Astrocyte of the spinal cord (primary cell): ENCODE measurements around the gene RPL4.
A peak's percentile ranks its signal among the peaks of the same experiment; 100 is the strongest.
"Not testable (repeated sequence)": the region's sequence is repeated elsewhere in the genome, so short reads cannot be mapped to it uniquely, and the experiment has no call there.

Experiments used
- DNase-seq: peaks from one replicate; pipeline ENCODE4 v3.0.0; 2011; ENCODE audit warnings: low read depth, low spot score
- H3K4me3 ChIP-seq: 2 replicates; pipeline ENCODE4 v1.5.1; 2011; ENCODE audit warnings: low read depth, mild to moderate bottlenecking, low read length, moderate library complexity
- in situ Hi-C: cut with HindIII; loops from 2 replicates; pipeline ENCODE4 v1.10.0; 2017; ENCODE audit warnings: low sequenced_read_pairs
- TF ChIP-seq, protein P1 (sequence below): IDR thresholded peaks from 2 replicates; pipeline ENCODE4 v1.5.1; 2012; ENCODE audit warnings: low read depth, mild to moderate bottlenecking, low read length, inconsistent platforms

RPL4 gene

GRCh38 chr15:66515901-66516322, 11.3 kb upstream of the RPL4 start:
- DNase-seq: no peak
- TF ChIP-seq, protein P1, sequence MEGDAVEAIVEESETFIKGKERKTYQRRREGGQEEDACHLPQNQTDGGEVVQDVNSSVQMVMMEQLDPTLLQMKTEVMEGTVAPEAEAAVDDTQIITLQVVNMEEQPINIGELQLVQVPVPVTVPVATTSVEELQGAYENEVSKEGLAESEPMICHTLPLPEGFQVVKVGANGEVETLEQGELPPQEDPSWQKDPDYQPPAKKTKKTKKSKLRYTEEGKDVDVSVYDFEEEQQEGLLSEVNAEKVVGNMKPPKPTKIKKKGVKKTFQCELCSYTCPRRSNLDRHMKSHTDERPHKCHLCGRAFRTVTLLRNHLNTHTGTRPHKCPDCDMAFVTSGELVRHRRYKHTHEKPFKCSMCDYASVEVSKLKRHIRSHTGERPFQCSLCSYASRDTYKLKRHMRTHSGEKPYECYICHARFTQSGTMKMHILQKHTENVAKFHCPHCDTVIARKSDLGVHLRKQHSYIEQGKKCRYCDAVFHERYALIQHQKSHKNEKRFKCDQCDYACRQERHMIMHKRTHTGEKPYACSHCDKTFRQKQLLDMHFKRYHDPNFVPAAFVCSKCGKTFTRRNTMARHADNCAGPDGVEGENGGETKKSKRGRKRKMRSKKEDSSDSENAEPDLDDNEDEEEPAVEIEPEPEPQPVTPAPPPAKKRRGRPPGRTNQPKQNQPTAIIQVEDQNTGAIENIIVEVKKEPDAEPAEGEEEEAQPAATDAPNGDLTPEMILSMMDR: no peak
- in situ Hi-C loops: no loop called here
- no peak overlapping the region for H3K4me3 ChIP-seq

DNA sequence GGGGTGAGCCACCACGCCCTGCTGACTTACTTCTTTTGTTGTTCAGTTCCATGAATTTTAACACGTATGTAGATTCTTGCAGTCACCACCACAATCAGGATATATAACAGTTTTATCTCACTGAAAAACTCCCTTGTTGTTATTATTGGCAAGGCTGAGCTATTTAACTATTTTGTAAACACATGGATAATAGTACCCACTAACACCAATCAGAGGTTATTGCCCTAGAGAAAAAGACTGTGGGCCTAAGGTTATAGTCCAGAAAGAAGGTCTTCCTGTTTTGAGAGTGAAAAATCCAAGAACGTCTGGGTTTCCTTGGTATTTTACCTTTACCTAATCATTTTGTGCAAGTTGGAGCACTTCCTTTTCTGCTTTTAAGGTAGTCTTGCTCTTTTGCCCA, 9.9 kb upstream of the RPL4 start:
- TF ChIP-seq, protein P1: no peak
- in situ Hi-C loops: no loop called here

GRCh38 chr15:66508293-66508883, 3.7 kb upstream of the RPL4 start:
- DNase-seq: no peak
- H3K4me3 ChIP-seq: no peak overlapping the region
- in situ Hi-C loops: no loop called here
- TF ChIP-seq, protein P1: no peak

More for the DNA sequence above, 9.9 kb upstream of the RPL4 start:
- DNase-seq: no peak
- no peak overlapping the region for H3K4me3 ChIP-seq

DNA sequence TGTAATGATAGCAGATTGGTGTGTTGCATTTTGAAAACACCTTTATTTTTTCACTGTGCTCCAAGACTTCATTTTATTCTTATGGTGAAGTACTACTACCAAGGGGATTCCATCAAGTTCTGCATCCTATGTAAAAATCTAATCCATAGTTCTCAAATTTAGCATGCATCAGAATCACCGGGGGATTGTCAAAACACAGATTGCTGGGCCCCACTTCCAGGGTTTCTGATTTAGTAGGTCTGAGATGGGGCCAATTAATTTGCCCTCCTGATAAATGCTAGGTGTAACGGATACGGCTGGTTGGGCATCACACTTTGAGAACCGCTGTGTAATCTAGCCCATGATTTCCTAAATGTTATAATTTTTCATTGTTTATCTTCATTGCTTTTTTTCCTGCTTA, 1.2 kb upstream of the RPL4 start:
- TF ChIP-seq, protein P1: no peak
- DNase-seq: no peak
- in situ Hi-C loops: no loop called here
- peak overlapping the region; percentile 100 for H3K4me3 ChIP-seq

DNA sequence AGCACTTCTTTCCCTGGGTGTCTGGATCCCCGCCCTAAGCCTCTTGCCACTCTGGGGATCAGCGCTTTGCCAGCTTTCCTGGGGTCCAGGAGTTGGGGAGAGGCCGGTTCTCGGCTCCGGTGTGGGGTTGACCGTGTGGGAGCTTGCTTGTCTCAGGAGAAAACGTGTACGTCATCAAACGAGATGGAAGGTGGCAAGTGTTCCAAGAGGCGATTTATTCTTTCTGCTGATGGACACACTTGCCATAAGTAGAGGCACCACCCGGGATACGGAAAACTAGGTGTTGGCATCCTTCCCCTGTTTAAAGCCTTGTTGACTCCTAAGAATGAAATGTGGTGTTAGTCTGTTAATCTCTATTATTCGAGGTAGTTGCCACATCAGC, 766 bp upstream of the RPL4 start:
- DNase-seq: no peak
- in situ Hi-C loops: no loop called here
- TF ChIP-seq, protein P1: no peak
- H3K4me3 ChIP-seq: peak overlapping the region; percentile 100

DNA sequence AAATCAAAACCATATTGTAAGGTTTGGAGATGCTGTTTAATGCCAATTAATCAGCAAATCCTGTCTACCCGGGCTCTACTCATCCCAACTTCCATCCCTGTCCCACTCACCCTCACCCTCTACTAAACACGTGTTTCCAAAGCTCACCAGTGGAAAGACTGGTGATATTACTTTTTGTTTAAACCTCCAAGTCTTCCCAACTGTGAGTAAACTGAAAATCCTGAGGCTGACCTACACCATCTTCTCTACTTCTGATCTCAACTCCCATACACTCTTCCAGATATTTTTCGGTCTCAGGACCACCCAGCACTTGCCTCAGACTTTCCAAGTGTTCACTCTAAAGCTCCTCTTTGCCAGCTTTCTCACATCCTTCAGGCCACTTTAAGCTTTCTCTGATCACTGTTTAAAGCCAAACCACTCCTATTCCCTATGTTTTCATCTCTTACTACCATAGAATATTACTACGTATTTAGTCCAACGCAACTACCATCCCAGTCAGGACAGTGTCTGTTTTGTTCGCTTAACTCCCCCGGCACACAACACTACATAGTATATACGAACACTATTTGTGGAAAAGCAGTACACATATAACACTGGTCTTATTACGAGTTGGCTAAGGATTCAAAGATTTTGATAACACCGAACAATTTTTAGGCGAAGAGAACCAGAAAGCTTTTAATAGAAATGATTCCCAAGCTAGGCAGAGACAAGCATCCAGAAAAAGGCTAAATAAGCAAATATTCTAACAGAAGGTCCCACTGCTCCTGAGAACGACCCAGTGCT, 684 bp downstream of the RPL4 start:
- TF ChIP-seq, protein P1: no peak
- DNase-seq: no peak
- peak overlapping the region; percentile 100 for H3K4me3 ChIP-seq
- in situ Hi-C loops: no loop called here

DNA sequence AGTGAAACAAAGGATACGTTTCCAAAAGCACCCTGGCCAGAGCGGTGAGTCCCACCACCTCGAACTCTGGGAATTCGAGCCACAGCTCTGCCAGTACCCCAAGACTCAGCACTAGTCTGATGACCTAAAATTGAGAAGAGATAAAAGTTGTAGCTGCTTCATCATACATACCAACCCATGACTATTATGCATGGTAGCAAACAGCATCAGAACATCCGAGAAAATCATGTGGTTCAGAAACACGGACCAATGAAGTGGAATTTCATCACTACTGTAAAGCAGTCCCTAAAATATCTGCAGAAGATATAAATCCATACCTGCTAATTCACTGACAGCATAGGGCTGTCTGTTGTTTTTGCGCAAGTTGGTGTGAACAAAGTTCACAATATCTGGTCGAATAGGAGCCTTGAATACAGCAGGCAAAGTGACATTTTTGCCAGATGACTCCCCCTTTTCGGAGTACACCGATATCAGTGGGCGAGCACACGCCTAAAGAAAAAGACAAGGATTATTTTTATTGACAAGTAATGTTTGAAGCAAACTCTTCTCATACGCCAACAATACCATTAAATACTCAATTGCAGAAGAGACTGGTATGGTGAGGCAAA, 1.5 kb downstream of the RPL4 start:
- in situ Hi-C loops, DNase-seq: not testable (repeated sequence)
- H3K4me3 ChIP-seq: peak overlapping the region; percentile 100
